K562 (cell line): ENCODE measurements around the gene UMAD1.

Experiments
- SMARCA4 ChIP-seq: fragments of 450-650 bp; IDR thresholded peaks from 2 replicates; pipeline ENCODE4 v1.6.1; 2016
- STAG1 ChIP-seq: sonication (generic); formaldehyde crosslinking; IDR thresholded peaks from 2 replicates; pipeline ENCODE4 v1.5.0; 2020; ENCODE audit warnings: missing genetic modification reagents, borderline replicate concordance

- TF ChIP-seq STAG1 (CRISPR knock-in tag) (no peak), SMARCA4 (no peak)
Observed at GRCh38 chr7:7707806-7708205, 67.3 kb downstream of the UMAD1 start.
